ENCODE results near the gene OTUD5.

DNA sequence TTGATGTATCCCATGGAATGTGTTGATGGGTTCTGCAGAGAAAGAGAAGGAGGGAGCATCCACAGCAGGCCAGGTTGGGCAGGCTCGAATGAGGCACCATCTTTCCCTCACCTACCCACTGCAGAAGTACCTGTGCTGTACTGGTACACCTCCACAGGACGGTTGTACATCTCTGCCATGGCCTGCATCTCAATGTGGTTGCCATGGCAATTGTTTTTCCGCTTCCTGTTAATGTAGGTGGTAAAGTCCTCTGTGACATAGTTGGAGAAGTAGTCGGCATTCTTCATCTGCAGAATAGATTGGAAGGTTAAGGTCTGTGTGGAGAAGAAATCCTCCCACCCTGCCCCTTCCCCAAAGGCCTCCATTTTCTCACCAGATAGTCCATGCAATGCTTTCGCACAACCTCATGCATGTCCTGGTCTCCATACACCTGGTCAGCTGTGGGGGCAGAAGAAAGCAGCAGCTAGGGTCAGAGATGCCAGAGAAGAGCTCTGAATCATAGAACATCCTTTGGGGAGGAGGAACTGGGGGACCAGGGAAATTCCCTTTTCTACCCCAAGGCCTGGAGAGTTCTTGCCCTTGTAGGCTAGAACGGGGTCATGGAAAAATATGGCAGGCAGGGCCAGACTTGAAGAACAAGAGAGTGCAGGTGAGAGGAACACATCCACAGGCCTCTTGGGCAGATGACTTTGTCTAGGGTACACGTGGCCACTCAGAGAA is 22.7 kb downstream of the OTUD5 start:
- TF ChIP-seq, protein P1, sequence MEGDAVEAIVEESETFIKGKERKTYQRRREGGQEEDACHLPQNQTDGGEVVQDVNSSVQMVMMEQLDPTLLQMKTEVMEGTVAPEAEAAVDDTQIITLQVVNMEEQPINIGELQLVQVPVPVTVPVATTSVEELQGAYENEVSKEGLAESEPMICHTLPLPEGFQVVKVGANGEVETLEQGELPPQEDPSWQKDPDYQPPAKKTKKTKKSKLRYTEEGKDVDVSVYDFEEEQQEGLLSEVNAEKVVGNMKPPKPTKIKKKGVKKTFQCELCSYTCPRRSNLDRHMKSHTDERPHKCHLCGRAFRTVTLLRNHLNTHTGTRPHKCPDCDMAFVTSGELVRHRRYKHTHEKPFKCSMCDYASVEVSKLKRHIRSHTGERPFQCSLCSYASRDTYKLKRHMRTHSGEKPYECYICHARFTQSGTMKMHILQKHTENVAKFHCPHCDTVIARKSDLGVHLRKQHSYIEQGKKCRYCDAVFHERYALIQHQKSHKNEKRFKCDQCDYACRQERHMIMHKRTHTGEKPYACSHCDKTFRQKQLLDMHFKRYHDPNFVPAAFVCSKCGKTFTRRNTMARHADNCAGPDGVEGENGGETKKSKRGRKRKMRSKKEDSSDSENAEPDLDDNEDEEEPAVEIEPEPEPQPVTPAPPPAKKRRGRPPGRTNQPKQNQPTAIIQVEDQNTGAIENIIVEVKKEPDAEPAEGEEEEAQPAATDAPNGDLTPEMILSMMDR (IDR thresholded peaks at IDR 0.05) = no peak
- TF ChIP-seq POLR2A (IDR thresholded peaks at IDR 0.05) (no peak), POLR2AphosphoS5 (IDR thresholded peaks at IDR 0.05) (no peak)
